Activated B cell treated with CpG ODN at 0.5 μM for 24 hours (primary cell): ENCODE data around the gene NCK2. TPM values are rescaled to one million over a fixed set of nuclear protein-coding genes. Genes with fewer than 3 reads are reported as not detected.

ENCODE experiments used
- ATAC-seq: fragments of 200-7000 bp; cut with Tn5 transposase; one replicate; pipeline ENCODE4 v1.10.0; 2021; ENCODE audit warnings: low read depth, mild to moderate bottlenecking, moderate library complexity
- CTCF ChIA-PET: fragments of 350-600 bp; sonication (Branson Sonifier 250); formaldehyde crosslinking; loops from one replicate; lab custom pipeline; 2021; ENCODE audit warnings: antibody characterized with exemption; lab: Charles Lee
- POLR2A ChIA-PET: fragments of 350-600 bp; sonication (Branson Sonifier 250); formaldehyde crosslinking; loops from one replicate; lab custom pipeline; 2021; ENCODE audit warnings: antibody characterized with exemption; lab: Charles Lee
- DNase-seq: peaks from one replicate; pipeline ENCODE4 v3.0.0; 2022
- H3K27ac Mint-ChIP-seq: one replicate; pipeline ENCODE4 v1.8.0; 2020; ENCODE audit warnings: mixed read lengths
- H3K27me3 Mint-ChIP-seq: one replicate; pipeline ENCODE4 v1.8.0; 2021; ENCODE audit warnings: mixed read lengths
- H3K36me3 Mint-ChIP-seq: one replicate; pipeline ENCODE4 v1.8.0; 2021; ENCODE audit warnings: low read depth, mixed read lengths
- H3K4me1 Mint-ChIP-seq: one replicate; pipeline ENCODE4 v1.8.0; 2021; ENCODE audit warnings: mixed read lengths
- H3K4me3 Mint-ChIP-seq: one replicate; pipeline ENCODE4 v1.8.0; 2020; ENCODE audit warnings: mild to moderate bottlenecking, mixed read lengths
- H3K9me3 Mint-ChIP-seq: one replicate; pipeline ENCODE4 v1.8.0; 2020; ENCODE audit warnings: mixed read lengths
- intact Hi-C: fragments of 100-400 bp; cut with micrococcal nuclease; formaldehyde crosslinking; loops from one replicate; pipeline ENCODE4 v1.15.1; 2024
- total RNA-seq: library from RNA; stranded (reverse); gene quantifications from 2 replicates; pipeline ENCODE4 v1.2.3, GENCODE V29; 2022
- TF ChIP-seq, protein P1 (sequence below): fragments of 200-600 bp; IDR thresholded peaks from one replicate; pipeline ENCODE4 v1.8.0; 2022; ENCODE audit warnings: antibody characterized with exemption, mild to moderate bottlenecking

NCK2 gene
- total RNA-seq, 1 donor from 2014 or later, result 53.4 TPM

DNA sequence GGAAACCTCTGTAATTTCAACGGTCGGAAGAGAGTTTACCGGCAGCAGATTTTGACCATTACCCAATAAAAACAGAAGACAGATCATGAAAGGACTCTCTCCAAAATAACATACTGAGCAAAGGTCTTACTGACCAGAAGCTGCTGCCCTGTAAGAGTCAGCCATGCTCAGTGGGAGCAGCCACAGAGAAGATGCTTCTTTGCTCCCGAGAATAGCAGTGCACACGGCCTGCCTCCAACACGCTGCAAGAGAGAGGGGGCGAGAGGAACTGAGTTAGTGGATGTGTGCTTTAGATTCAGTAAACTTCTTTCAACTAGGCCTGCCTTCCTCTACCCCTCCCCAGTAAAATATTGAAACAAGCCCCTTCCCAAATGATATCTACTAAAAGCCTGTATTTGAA, 103.7 kb downstream of the NCK2 start:
- H3K36me3 Mint-ChIP-seq, result peaks cover 32% of the 10 kb centered on the region
- peaks cover 71% of the 10 kb centered on the region for H3K4me1 Mint-ChIP-seq
- CTCF ChIA-PET, result interaction anchor here (0.7 kb wide), 1 partner anchor 10 kb away, joined by 3 read pairs; no protein-coding TSS in a partner anchor
- no peaks in the 10 kb centered on the region for H3K27me3 Mint-ChIP-seq
- no peaks in the 10 kb centered on the region for H3K9me3 Mint-ChIP-seq
- TF ChIP-seq, protein P1, sequence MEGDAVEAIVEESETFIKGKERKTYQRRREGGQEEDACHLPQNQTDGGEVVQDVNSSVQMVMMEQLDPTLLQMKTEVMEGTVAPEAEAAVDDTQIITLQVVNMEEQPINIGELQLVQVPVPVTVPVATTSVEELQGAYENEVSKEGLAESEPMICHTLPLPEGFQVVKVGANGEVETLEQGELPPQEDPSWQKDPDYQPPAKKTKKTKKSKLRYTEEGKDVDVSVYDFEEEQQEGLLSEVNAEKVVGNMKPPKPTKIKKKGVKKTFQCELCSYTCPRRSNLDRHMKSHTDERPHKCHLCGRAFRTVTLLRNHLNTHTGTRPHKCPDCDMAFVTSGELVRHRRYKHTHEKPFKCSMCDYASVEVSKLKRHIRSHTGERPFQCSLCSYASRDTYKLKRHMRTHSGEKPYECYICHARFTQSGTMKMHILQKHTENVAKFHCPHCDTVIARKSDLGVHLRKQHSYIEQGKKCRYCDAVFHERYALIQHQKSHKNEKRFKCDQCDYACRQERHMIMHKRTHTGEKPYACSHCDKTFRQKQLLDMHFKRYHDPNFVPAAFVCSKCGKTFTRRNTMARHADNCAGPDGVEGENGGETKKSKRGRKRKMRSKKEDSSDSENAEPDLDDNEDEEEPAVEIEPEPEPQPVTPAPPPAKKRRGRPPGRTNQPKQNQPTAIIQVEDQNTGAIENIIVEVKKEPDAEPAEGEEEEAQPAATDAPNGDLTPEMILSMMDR, result no peak
- no peak overlapping the region for H3K4me3 Mint-ChIP-seq
- POLR2A ChIA-PET, result no interaction called here
- H3K27ac Mint-ChIP-seq, result peak overlapping the region; percentile 41
- intact Hi-C loops, result no loop called here
- no peak for ATAC-seq
- no peak for DNase-seq

DNA sequence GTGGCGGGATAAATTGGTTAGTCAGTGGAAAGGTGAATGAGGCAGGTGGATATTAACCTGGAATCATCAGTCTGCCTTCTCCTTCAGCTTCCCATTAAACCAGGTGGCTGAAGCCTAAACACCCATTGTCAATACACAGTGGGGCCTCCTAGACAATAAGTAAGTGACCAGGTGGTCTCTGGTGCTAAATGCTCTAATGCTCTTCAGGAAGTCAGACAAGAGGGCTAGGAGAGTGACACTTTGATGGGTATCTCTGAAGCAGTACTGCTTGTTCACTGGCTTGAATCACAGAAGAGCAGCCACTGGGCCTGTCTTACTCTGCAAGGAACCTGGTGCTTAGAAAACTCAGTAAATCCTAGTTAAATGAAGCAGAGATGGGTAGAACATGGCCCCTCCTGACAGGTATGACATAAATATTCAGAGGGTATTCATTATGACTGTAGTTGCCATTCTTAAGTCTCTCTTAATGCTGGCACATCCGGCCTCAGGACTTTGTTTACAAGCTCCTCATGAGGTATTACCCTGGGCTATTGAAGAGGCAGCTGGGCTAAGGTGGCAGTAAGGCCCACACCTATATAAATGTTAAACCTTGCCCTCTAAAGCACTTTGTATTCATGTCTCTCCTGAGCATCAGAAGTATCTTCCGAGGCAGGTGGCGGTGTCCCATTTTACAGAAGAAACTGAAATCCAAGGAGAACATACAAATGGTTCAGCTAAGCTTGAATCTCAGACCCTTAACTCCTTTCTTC, 104.9 kb downstream of the NCK2 start:
- Mint-ChIP-seq H3K4me3 (no peak overlapping the region), H3K4me1 (peaks cover 68% of the 10 kb centered on the region), H3K9me3 (no peaks in the 10 kb centered on the region), H3K27me3 (no peaks in the 10 kb centered on the region), H3K27ac (peak overlapping the region; percentile 53), H3K36me3 (peaks cover 35% of the 10 kb centered on the region)
- intact Hi-C loops, result no loop called here
- TF ChIP-seq, protein P1, result no peak
- DNase-seq (no peak), ATAC-seq (peak; percentile 14)
- CTCF ChIA-PET, result interaction anchor here (1.6 kb wide), 1 partner anchor 9 kb away, joined by 3 read pairs; no protein-coding TSS in a partner anchor
- POLR2A ChIA-PET, result no interaction called here

DNA sequence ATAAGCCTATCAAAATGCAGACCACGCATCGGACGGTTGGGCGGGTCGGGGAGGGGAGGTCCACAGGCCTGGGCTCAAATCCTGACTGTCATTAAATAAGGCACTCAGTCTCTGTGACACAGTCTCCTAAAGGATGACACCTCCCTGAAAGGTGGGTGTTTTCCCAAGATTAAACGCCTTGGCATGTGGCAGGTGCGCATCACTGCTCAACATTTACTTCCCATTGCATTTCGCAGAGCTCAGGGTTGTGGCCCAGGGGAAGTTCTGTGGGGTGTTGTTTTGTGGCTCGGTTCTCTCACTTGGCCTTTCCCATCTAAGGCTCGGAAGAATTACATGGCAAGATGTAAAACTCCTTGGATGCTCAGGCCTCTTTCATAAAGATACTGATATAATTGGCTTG, 107.4 kb downstream of the NCK2 start:
- ATAC-seq (no peak), DNase-seq (no peak)
- intact Hi-C loops, result no loop called here
- ChIA-PET CTCF (interaction anchor here (0.7 kb wide), 1 partner anchor 66 kb away, joined by 3 read pairs; no protein-coding TSS in a partner anchor), POLR2A (interaction anchor here (1.7 kb wide), 1 partner anchor 22 kb away, joined by 3 read pairs; no protein-coding TSS in a partner anchor)
- H3K27ac Mint-ChIP-seq, result peak overlapping the region; percentile 50
- H3K36me3 Mint-ChIP-seq, result peaks cover 44% of the 10 kb centered on the region
- H3K4me1 Mint-ChIP-seq, result peaks cover 68% of the 10 kb centered on the region
- TF ChIP-seq, protein P1, result no peak
- H3K9me3 Mint-ChIP-seq, result no peaks in the 10 kb centered on the region
- H3K27me3 Mint-ChIP-seq, result no peaks in the 10 kb centered on the region
- H3K4me3 Mint-ChIP-seq, result no peak overlapping the region

DNA sequence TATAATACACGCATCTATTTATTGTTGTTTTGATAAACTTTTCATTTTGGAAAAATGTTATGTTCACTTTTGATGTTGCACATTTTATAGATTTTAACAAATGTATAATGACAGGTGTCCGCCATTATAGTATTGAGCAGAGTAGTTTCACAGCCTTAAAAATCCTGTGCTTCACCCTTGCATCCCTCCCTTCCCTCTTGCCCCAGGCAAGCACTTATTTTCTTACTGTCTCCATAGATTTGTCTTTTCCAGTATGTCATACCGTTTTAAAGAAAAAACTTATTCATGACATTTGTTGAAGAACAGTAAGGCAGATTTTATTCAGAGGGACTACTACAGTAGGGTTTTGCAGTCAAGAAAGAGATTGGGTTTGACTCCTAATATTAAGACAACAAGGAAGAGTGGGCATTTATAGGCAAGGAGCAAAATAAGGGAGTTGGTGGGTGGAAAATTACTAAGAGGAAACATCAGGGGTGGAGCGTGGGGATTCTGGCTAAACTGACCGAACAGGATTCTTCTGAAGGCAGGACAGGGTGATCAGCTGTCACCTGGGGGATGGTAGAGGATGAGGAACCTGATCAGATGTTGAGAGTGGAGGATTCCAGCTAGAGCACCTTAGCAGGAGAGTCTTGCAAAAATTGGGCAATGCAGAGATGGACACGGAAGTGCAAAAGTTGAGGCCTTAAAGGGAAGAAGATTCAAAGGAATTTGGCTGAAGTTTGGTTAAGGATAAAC, 108.8 kb downstream of the NCK2 start:
- TF ChIP-seq, protein P1, result no peak
- DNase-seq (no peak), ATAC-seq (no peak)
- Mint-ChIP-seq H3K27ac (no peak overlapping the region), H3K27me3 (no peaks in the 10 kb centered on the region), H3K4me3 (no peak overlapping the region), H3K36me3 (peaks cover 47% of the 10 kb centered on the region), H3K9me3 (no peaks in the 10 kb centered on the region), H3K4me1 (peaks cover 74% of the 10 kb centered on the region)
- POLR2A ChIA-PET, result no interaction called here
- intact Hi-C loops, result no loop called here
- CTCF ChIA-PET, result no interaction called here

DNA sequence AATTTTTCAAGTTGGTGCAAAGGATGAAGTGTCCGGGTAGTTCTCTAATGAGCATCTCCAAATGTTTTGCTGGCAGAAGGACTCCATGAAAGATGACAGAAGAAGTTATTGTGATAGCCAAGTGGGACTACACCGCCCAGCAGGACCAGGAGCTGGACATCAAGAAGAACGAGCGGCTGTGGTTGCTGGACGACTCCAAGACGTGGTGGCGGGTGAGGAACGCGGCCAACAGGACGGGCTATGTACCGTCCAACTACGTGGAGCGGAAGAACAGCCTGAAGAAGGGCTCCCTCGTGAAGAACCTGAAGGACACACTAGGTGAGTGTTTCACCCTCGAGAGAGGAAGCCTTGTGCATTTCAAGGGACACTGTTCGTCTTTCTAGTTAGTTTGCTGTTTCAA, 110.3 kb downstream of the NCK2 start:
- TF ChIP-seq, protein P1, result no peak
- intact Hi-C loops, result no loop called here
- H3K27ac Mint-ChIP-seq, result peak overlapping the region; percentile 5
- ATAC-seq (no peak), DNase-seq (no peak)
- no peak overlapping the region for H3K4me3 Mint-ChIP-seq
- POLR2A ChIA-PET, result no interaction called here
- H3K36me3 Mint-ChIP-seq, result peaks cover 54% of the 10 kb centered on the region
- CTCF ChIA-PET, result no interaction called here
- H3K27me3 Mint-ChIP-seq, result no peaks in the 10 kb centered on the region
- peaks cover 72% of the 10 kb centered on the region for H3K4me1 Mint-ChIP-seq
- H3K9me3 Mint-ChIP-seq, result no peaks in the 10 kb centered on the region
